Fibroblast of mammary gland (primary cell): ENCODE results near the gene AMPD1.

ENCODE experiments used
- DNase-seq: peaks from one replicate; pipeline ENCODE4 v3.0.0-alpha.2; 2010; ENCODE audit warnings: low read depth
- H3K4me3 ChIP-seq: 2 replicates; pipeline ENCODE4 v1.5.1; 2011; ENCODE audit warnings: low read depth, mild to moderate bottlenecking, low read length, moderate library complexity; ENCODE audit not compliant: control insufficient read depth
- CTCF ChIP-seq: conservative IDR thresholded peaks from 2 replicates; pipeline ENCODE4 v1.5.1; 2011; ENCODE audit warnings: low read depth, low read length, inconsistent platforms; ENCODE audit not compliant: control insufficient read depth, insufficient read depth

Gene AMPD1

GRCh38 chr1:114728553-114728952 is 33.2 kb upstream of the AMPD1 start:
- TF ChIP-seq CTCF, result no peak
- no peak overlapping the region for H3K4me3 ChIP-seq
- DNase-seq, result no peak

GRCh38 chr1:114725230-114725629 is 29.9 kb upstream of the AMPD1 start:
- H3K4me3 ChIP-seq, result no peak overlapping the region
- DNase-seq, result no peak
- TF ChIP-seq CTCF, result no peak

- TF ChIP-seq CTCF, result no peak
These were observed 28.6 kb upstream of the AMPD1 start for GRCh38 chr1:114723915-114724314.

GRCh38 chr1:114723457-114723856 is 28.1 kb upstream of the AMPD1 start:
- TF ChIP-seq CTCF, result no peak
- no peak overlapping the region for H3K4me3 ChIP-seq
- DNase-seq, result no peak

More at GRCh38 chr1:114723915-114724314, 28.6 kb upstream of the AMPD1 start:
- no peak for DNase-seq
- H3K4me3 ChIP-seq, result no peak overlapping the region

- no peak overlapping the region for H3K4me3 ChIP-seq
- no peak for TF ChIP-seq CTCF
- DNase-seq, result no peak
These were observed 25.1 kb upstream of the AMPD1 start for GRCh38 chr1:114720492-114720891.

GRCh38 chr1:114719424-114719787 is 24.1 kb upstream of the AMPD1 start:
- DNase-seq, result peak; percentile 53
- TF ChIP-seq CTCF, result no peak
- H3K4me3 ChIP-seq, result no peak overlapping the region

- H3K4me3 ChIP-seq, result no peak overlapping the region
- DNase-seq, result peak; percentile 77
These were observed 23.5 kb upstream of the AMPD1 start for GRCh38 chr1:114718661-114719423.

More at GRCh38 chr1:114718661-114719423, 23.5 kb upstream of the AMPD1 start:
- no peak for TF ChIP-seq CTCF
